Measurements from ENCODE around the gene CD207. TPM values are rescaled to one million over a fixed set of nuclear protein-coding genes. Genes with fewer than 3 reads are reported as not detected.
"Not testable (repeated sequence)": the region's sequence is repeated elsewhere in the genome, so short reads cannot be mapped to it uniquely, and the experiment has no call there.

The CD207 gene
- polyA plus RNA-seq, 3 donors from 2014 or later: 0.20 TPM; not detected in 1

DNA sequence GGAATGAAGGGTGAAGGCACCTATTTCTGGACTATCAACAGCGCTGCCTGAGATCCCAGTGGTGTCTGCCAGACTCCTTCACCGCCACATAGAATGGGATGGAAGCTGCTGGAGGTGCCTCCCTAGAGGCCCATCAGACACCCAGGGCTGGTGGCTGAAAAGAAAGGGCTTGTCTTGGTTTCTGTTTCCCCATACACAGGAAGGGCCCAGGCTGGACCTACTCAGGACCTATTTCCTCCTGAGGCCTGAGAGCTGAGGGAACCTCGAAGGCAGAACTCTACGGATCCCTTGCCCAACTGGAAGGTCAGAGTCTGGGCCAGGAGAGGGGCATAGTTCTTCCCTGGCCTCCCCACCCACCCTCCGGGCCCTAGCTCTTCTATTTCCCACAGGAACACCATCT, 12.4 kb downstream of the CD207 start:
- H3K9me3 Mint-ChIP-seq: no peaks in the 10 kb centered on the region
- DNase-seq: no peak
- H3K27me3 Mint-ChIP-seq (ENCODE audit: low read depth in 3 of 3): peaks cover 2 to 4% (median 2%) of the 10 kb centered on the region in 3 donors
- peaks cover 18 to 19% of the 10 kb centered on the region in 2 donors for H3K4me1 Mint-ChIP-seq
- peak overlapping the region in 4 of 5 donors; percentile 15 to 80 (median 43) for H3K4me3 Mint-ChIP-seq
- no peaks in the 10 kb centered on the region for H3K36me3 Mint-ChIP-seq
- peak overlapping the region in 3 of 6 donors; percentile 69 to 84 (median 77) for H3K27ac Mint-ChIP-seq

- peak overlapping the region in 4 of 6 donors; percentile 43 to 84 (median 73) for H3K27ac Mint-ChIP-seq
- H3K9me3 Mint-ChIP-seq: no peaks in the 10 kb centered on the region
- peak overlapping the region; percentile 15 to 80 (median 62) for H3K4me3 Mint-ChIP-seq
- H3K36me3 Mint-ChIP-seq: no peaks in the 10 kb centered on the region
- H3K27me3 Mint-ChIP-seq (ENCODE audit: low read depth in 3 of 3): peaks cover 2 to 4% (median 4%) of the 10 kb centered on the region in 3 donors
- peak in 2 of 3 donors; percentile 9 to 36 for DNase-seq
- peaks cover 18 to 19% of the 10 kb centered on the region in 2 donors for H3K4me1 Mint-ChIP-seq
Measured at GRCh38 chr2:70822843-70823242, 12.8 kb downstream of the CD207 start.

DNA sequence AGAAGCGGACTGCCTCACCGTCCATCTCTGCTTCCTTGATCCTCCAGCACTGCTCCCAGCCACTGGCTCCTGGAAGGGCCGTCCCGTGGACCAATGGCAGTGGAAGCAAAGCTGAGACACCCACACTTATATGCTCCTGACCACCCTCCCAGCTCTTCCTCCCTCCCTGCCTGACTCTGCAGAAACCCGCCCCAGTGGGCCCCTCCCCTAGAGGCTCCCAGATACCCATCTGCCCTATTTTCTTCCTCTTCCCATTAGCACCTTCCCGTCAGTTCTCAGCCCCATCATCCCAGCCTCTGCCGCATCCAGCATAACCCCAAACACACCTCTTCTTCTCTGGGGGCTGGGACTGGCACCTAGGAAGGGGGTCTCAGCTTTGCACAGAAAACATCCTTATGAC, 15.1 kb downstream of the CD207 start, which contains the start of gene CLEC4F:
CLEC4F (minus strand) TSS at position 101 of the 400 bp plus-strand sequence; CDS start at position 25, 76 bp downstream.
- Mint-ChIP-seq H3K36me3 (no peaks in the 10 kb centered on the region), H3K27ac (peak within 1 kb of the TSS in 2 of 6 donors; percentile 30 to 45), H3K4me3 (no peak within 1 kb of the TSS), H3K9me3 (no peaks in the 10 kb centered on the region), H3K27me3 (ENCODE audit: low read depth in 3 of 3) (peaks cover 2 to 4% (median 3%) of the 10 kb centered on the region in 3 donors), H3K4me1 (peaks cover 17 to 18% of the 10 kb centered on the region in 2 donors)
- no peak for DNase-seq

DNA sequence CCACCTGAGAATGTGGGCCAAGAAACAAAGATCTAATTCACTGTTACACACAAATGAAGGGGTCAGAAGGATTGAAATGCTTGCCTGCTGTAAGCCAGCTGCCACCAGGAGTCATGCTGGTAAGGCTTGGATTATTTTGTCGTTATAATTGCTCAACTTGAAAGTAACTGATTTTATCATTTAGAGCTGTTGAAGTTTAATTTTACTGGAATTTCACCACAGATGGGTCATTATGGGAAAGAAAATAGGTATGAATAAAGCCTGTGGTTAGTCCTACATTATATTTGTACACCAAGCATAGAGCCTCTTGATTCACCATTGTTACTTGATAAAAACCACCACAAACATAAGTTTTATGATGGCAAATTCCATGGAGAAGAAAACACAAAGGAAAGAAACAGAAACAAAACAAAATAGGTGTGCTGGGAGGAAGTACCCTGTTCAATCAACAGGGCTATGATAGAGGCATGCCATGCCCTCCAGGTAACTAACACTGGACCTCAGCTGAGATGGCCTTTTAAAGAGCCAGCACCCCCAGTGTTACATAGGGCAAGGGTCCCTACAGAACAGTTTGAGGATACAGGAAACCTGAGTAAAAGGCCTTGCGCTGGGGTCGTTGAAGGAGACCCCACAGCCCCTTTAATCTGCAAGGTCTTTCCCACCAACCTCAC, 18.2 kb downstream of the CD207 start:
- no peak overlapping the region for H3K27ac Mint-ChIP-seq
- peaks cover 0 to 5% (median 3%) of the 10 kb centered on the region in 3 donors for H3K27me3 Mint-ChIP-seq (ENCODE audit: low read depth in 3 of 3)
- H3K36me3 Mint-ChIP-seq: peaks cover 0 to 3% (median 0%) of the 10 kb centered on the region in 3 donors
- H3K4me1 Mint-ChIP-seq: peaks cover 2 to 4% of the 10 kb centered on the region in 2 donors
- no peak overlapping the region for H3K4me3 Mint-ChIP-seq
- H3K9me3 Mint-ChIP-seq: no peaks in the 10 kb centered on the region
- no peak for DNase-seq

DNA sequence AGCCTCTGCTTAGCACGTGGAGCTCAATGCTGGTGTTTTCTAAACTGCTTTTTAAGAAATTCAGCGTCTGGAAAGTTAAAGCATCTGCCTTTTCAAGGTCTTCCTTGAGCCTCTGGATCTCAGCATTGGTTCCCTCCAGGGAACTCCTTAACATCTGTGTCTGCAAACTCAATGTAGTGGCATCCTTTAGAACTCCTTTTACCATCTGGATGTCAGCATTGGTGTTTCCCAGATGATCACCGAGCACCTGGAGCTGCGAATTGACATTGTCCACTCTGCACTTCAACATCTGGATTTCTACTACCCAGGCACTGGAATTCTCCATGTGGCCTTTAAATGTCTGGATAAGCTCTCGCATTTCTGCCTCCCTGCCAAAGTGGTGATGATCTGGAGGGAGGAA, 18.9 kb downstream of the CD207 start:
- Mint-ChIP-seq H3K4me3 (no peak overlapping the region), H3K27me3 (ENCODE audit: low read depth in 3 of 3) (peaks cover 0 to 5% (median 3%) of the 10 kb centered on the region in 3 donors), H3K4me1 (peaks cover 0 to 1% of the 10 kb centered on the region in 2 donors), H3K27ac (no peak overlapping the region), H3K9me3 (no peaks in the 10 kb centered on the region), H3K36me3 (peaks cover 0 to 3% (median 0%) of the 10 kb centered on the region in 3 donors)
- no peak for DNase-seq

DNA sequence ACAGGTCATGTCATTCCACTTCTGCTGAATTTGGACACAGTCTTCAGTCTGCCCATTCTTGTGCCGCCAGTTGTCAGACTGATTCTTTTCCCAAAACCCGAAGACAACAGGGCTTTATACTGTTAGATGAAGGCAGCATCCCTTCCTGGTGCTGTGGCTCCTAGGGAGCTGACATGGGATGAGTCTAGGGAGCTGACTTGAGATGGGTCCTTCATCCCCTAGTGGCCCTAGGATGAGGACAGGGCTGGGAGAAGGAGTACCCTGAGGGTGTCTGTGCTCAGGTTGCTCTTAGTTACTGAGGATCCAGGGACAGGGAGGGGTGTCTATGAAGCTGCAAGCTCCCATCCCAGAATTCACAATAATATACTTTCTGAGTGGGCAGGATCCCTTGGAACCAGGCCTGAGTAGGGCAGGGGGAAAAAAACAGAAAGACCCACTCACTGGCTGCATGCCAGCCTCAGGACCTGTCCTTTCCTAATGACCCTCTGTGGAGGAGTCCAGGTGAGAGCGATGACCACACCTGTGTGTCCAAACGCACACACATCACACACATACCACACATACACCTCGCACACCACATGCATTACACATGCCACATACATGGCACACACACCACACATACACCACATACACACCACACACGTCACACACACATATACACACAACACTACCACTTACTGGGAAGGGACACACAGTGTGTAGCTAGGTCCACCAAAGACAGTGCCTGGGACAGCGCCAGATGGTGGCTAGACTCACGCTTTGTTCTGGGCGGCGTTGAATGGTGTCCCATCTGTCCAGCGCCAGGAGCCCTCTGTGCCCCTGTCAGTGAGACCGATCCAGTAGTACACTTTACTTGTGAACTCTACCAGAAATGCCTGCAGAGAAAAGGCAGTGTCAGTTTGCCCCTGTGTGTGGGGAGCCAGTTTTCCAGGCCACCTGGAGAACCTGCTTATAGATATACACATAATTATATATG, 26.3 kb downstream of the CD207 start:
- H3K9me3 Mint-ChIP-seq: no peaks in the 10 kb centered on the region
- H3K4me3 Mint-ChIP-seq: peak overlapping the region in 2 of 5 donors; percentile 7 to 19
- H3K4me1 Mint-ChIP-seq: peaks cover 18 to 19% of the 10 kb centered on the region in 2 donors
- no peak for DNase-seq
- H3K27ac Mint-ChIP-seq: peak overlapping the region in 2 of 6 donors; percentile 26 to 30
- peaks cover 0 to 5% (median 2%) of the 10 kb centered on the region in 3 donors for H3K27me3 Mint-ChIP-seq (ENCODE audit: low read depth in 3 of 3)
- no peaks in the 10 kb centered on the region for H3K36me3 Mint-ChIP-seq

- DNase-seq: no peak
- Mint-ChIP-seq H3K27ac (no peak overlapping the region), H3K9me3 (no peaks in the 10 kb centered on the region), H3K4me1 (peaks cover 19 to 20% of the 10 kb centered on the region in 2 donors), H3K36me3 (no peaks in the 10 kb centered on the region), H3K27me3 (ENCODE audit: low read depth in 3 of 3) (peaks cover 2 to 5% (median 3%) of the 10 kb centered on the region in 3 donors), H3K4me3 (no peak overlapping the region)
Measured at GRCh38 chr2:70807828-70808118, 27.8 kb downstream of the CD207 start.

GRCh38 chr2:70807102-70807827, 28.4 kb downstream of the CD207 start:
- H3K36me3 Mint-ChIP-seq: no peaks in the 10 kb centered on the region
- no peaks in the 10 kb centered on the region for H3K9me3 Mint-ChIP-seq
- H3K4me1 Mint-ChIP-seq: peaks cover 19 to 20% of the 10 kb centered on the region in 2 donors

DNA sequence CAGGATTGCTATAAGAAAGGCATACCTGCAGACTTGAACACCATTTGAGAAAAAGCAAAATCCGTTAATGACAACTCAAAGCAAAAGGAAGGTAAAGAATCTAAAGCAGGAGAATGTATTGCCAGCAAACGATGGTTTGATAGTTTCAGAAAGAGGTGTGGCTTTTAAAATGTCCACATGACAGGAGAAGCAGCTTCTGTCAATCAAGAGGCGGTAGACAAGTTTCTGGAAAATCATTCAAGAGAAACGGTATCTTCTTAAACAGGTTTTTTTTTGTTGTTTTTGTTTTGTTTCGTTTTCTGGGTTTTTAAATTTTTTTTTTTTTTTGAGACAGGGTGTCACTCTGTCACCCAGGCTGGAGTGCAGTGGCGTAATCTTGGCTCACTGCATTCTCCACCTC, 29.0 kb downstream of the CD207 start:
- no peak overlapping the region for H3K27ac Mint-ChIP-seq
- no peak for DNase-seq
- peaks cover 19 to 20% of the 10 kb centered on the region in 2 donors for H3K4me1 Mint-ChIP-seq
- peaks cover 2 to 5% (median 3%) of the 10 kb centered on the region in 3 donors for H3K27me3 Mint-ChIP-seq (ENCODE audit: low read depth in 3 of 3)
- peak overlapping the region in 1 of 5 donors; percentile 25 for H3K4me3 Mint-ChIP-seq
- H3K36me3 Mint-ChIP-seq: no peaks in the 10 kb centered on the region
- H3K9me3 Mint-ChIP-seq: no peaks in the 10 kb centered on the region

More at GRCh38 chr2:70807102-70807827, 28.4 kb downstream of the CD207 start:
- DNase-seq: no peak
- Mint-ChIP-seq H3K27ac (no peak overlapping the region), H3K27me3 (ENCODE audit: low read depth in 3 of 3) (peaks cover 2 to 5% (median 3%) of the 10 kb centered on the region in 3 donors), H3K4me3 (no peak overlapping the region)

GRCh38 chr2:70806013-70806412, 29.6 kb downstream of the CD207 start:
- DNase-seq: no peak
- Mint-ChIP-seq H3K36me3 (no peaks in the 10 kb centered on the region), H3K4me1 (peaks cover 19 to 20% of the 10 kb centered on the region in 2 donors), H3K27me3 (ENCODE audit: low read depth in 3 of 3) (peaks cover 2 to 6% (median 5%) of the 10 kb centered on the region in 3 donors), H3K27ac (no peak overlapping the region), H3K4me3 (no peak overlapping the region), H3K9me3 (no peaks in the 10 kb centered on the region)

- H3K27ac Mint-ChIP-seq: no peak overlapping the region
Measured at GRCh38 chr2:70801607-70802263, 33.9 kb downstream of the CD207 start.

GRCh38 chr2:70799706-70800105, 35.9 kb downstream of the CD207 start:
- no peak overlapping the region for H3K4me3 Mint-ChIP-seq
- peaks cover 0 to 8% (median 1%) of the 10 kb centered on the region in 6 donors for H3K9me3 Mint-ChIP-seq
- H3K27me3 Mint-ChIP-seq (ENCODE audit: low read depth in 3 of 3): peaks cover 0 to 10% (median 0%) of the 10 kb centered on the region in 3 donors
- DNase-seq: no peak
- peaks cover 17 to 24% of the 10 kb centered on the region in 2 donors for H3K4me1 Mint-ChIP-seq
- no peak overlapping the region for H3K27ac Mint-ChIP-seq
- H3K36me3 Mint-ChIP-seq: peaks cover 6 to 8% (median 7%) of the 10 kb centered on the region in 3 donors

More at GRCh38 chr2:70801607-70802263, 33.9 kb downstream of the CD207 start:
- Mint-ChIP-seq H3K9me3 (peaks cover 0 to 8% (median 1%) of the 10 kb centered on the region in 6 donors), H3K36me3 (peaks cover 6 to 8% (median 7%) of the 10 kb centered on the region in 3 donors), H3K27me3 (ENCODE audit: low read depth in 3 of 3) (peaks cover 0 to 10% (median 3%) of the 10 kb centered on the region in 3 donors), H3K4me1 (peaks cover 17 to 24% of the 10 kb centered on the region in 2 donors), H3K4me3 (no peak overlapping the region)
- DNase-seq: no peak

DNA sequence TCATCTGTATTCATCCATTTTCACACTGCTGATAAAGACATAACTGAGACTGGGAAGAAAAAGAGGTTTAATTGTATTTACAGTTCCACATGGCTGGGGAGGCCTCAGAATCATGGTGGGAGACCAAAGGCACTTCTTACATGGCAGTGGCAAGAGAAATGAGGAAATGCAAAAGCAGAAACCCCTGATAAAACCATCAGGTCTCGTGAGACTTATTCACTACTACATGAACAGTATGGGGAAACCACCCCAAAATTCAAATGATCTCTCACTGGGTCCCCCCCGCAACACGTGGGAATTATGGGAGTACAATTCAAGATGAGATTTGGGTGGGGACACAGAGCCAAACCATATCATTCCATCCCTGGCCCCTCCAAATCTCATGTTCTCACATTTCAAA, 37.6 kb downstream of the CD207 start:
- H3K27me3 Mint-ChIP-seq (ENCODE audit: low read depth in 3 of 3); H3K9me3 Mint-ChIP-seq; H3K36me3 Mint-ChIP-seq; H3K27ac Mint-ChIP-seq; DNase-seq: not testable (repeated sequence)
- Mint-ChIP-seq H3K4me1 (peaks cover 17 to 22% of the 10 kb centered on the region in 2 donors), H3K4me3 (peak overlapping the region in 1 of 5 donors; percentile 14)

All from immature natural killer cell (primary cell).